H1 (cell line): Measurements from ENCODE around the gene IRAK3. TPM values are rescaled to one million over a fixed set of nuclear protein-coding genes. Genes with fewer than 3 reads are reported as not detected.
A peak's percentile ranks its signal among the peaks of the same experiment; 100 is the strongest.

Experiments used
- ASH2L ChIP-seq: fragments of 200-600, 300-600 bp; sonication (generic); IDR thresholded peaks from one replicate; pipeline ENCODE4 v1.7.1; 2017; ENCODE audit warnings: low read length
- BCL11A ChIP-seq, 2 experiments: IDR thresholded peaks; one replicate each; pipeline ENCODE4 v1.6.1; 2011; ENCODE audit warnings: low read depth in 2 of 2, low read length in 2 of 2, mild to moderate bottlenecking in 2 of 2
- CBX8 ChIP-seq: fragments of 300-800, 300-1000 bp; sonication (generic); IDR thresholded peaks from 2 replicates; pipeline ENCODE4 v1.7.1; 2016; ENCODE audit warnings: low read depth, low read length, borderline replicate concordance
- CEBPB ChIP-seq: IDR thresholded peaks from 2 replicates; pipeline ENCODE4 v1.6.1; 2012; ENCODE audit warnings: low read depth, low read length
- CHD2 ChIP-seq: IDR thresholded peaks from 2 replicates; pipeline ENCODE4 v1.6.1; 2012; ENCODE audit warnings: low read length, improper control_type of control experiment
- CREB1 ChIP-seq: IDR thresholded peaks from 2 replicates; pipeline ENCODE4 v1.6.1; 2012; ENCODE audit warnings: inconsistent platforms
- CTBP2 ChIP-seq: IDR thresholded peaks from 2 replicates; pipeline ENCODE4 v1.7.0; 2011; ENCODE audit warnings: borderline replicate concordance, mild to moderate bottlenecking, moderate library complexity, mixed read lengths, low read length; ENCODE audit not compliant: insufficient read depth, insufficient read length
- EGR1 ChIP-seq: IDR thresholded peaks from 2 replicates; pipeline ENCODE4 v1.6.1; 2011; ENCODE audit warnings: low read depth, low read length, borderline replicate concordance
- HDAC6 ChIP-seq: IDR thresholded peaks from one replicate; pipeline ENCODE4 v1.7.1; 2012; ENCODE audit warnings: low read depth, mild to moderate bottlenecking, inconsistent platforms, low read length, moderate library complexity
- JUN ChIP-seq: IDR thresholded peaks from 2 replicates; pipeline ENCODE4 v1.6.1; 2011; ENCODE audit warnings: low read depth, mild to moderate bottlenecking, improper control_type of control experiment, low read length
- KDM1A ChIP-seq: fragments of 200-600, 300-600 bp; sonication (generic); IDR thresholded peaks from 2 replicates; pipeline ENCODE4 v1.7.1; 2016; ENCODE audit warnings: mild to moderate bottlenecking, low read length, borderline replicate concordance
- MAX ChIP-seq: IDR thresholded peaks from 2 replicates; pipeline ENCODE4 v1.6.1; 2012; ENCODE audit warnings: inconsistent platforms
- PHF8 ChIP-seq: fragments of 200-600 bp; sonication (generic); conservative IDR thresholded peaks from 2 replicates; pipeline ENCODE4 v1.7.1; 2012; ENCODE audit warnings: low read depth, mild to moderate bottlenecking, inconsistent platforms, low read length, moderate library complexity
- RBBP5 ChIP-seq: IDR thresholded peaks from 2 replicates; pipeline ENCODE4 v1.7.1; 2012; ENCODE audit warnings: low read depth, mild to moderate bottlenecking, inconsistent platforms, low read length, moderate library complexity, borderline replicate concordance
- SIN3A ChIP-seq, 2 experiments: IDR thresholded peaks in 1 of 2; conservative IDR thresholded peaks in 1 of 2; 2 replicates each; pipeline ENCODE4 v1.6.1; 2011 to 2012; ENCODE audit warnings: low read length in 2 of 2, improper control_type of control experiment in 1 of 2, low read depth in 1 of 2, mild to moderate bottlenecking in 1 of 2
- SIX5 ChIP-seq: IDR thresholded peaks from 2 replicates; pipeline ENCODE4 v1.6.1; 2011; ENCODE audit warnings: mild to moderate bottlenecking, low read depth, low read length
- SP4 ChIP-seq: IDR thresholded peaks from 2 replicates; pipeline ENCODE4 v1.6.1; 2012; ENCODE audit warnings: low read length, inconsistent platforms
- SRF ChIP-seq: IDR thresholded peaks from 2 replicates; pipeline ENCODE4 v1.6.1; 2011; ENCODE audit warnings: mild to moderate bottlenecking, low read depth, low read length, moderate library complexity
- SUZ12 ChIP-seq: fragments of 200-600 bp; sonication (generic); IDR thresholded peaks from 2 replicates; pipeline ENCODE4 v1.6.1; 2012; ENCODE audit warnings: mild to moderate bottlenecking, inconsistent platforms, low read length, moderate library complexity, mixed read lengths
- TAF1 ChIP-seq: IDR thresholded peaks from 2 replicates; pipeline ENCODE4 v1.6.1; 2011; ENCODE audit warnings: mild to moderate bottlenecking, low read depth, low read length
- TAF7 ChIP-seq: optimal IDR thresholded peaks from 2 replicates; pipeline ENCODE3; 2011; ENCODE audit warnings: low read depth, mild to moderate bottlenecking, inconsistent platforms, low read length, moderate library complexity, borderline replicate concordance
- TBP ChIP-seq: IDR thresholded peaks from 2 replicates; pipeline ENCODE4 v1.6.1; 2011; ENCODE audit warnings: low read depth, low read length, improper control_type of control experiment
- USF2 ChIP-seq: IDR thresholded peaks from 2 replicates; pipeline ENCODE4 v1.6.1; 2011; ENCODE audit warnings: low read length, improper control_type of control experiment
- YY1 ChIP-seq: IDR thresholded peaks from 2 replicates; pipeline ENCODE4 v1.6.1; 2011; ENCODE audit warnings: low read depth, mild to moderate bottlenecking, low read length
- polyA plus RNA-seq, 7 experiments: library from polyadenylated mRNA; depleted of rRNA in 3 of 7; stranded (reverse) in 5 of 7; unstranded in 2 of 7; fragments of >200 nt in 5 of 7; fragments of 200-250 nt in 2 of 7; gene quantifications; 1 replicate in 5 of 7; 2 replicates in 1 of 7; 4 replicates in 1 of 7; pipeline versions ENCODE4 v1.2.1 to v1.2.3, GENCODE V29; 2011 to 2013; ENCODE audit warnings: missing spikeins in 2 of 7, mixed read lengths in 2 of 7
- total RNA-seq: library from RNA; stranded (reverse); fragmentation: NEBNext Ultra II Directional; extraction: Animal tissue kit (Norgen Biotek cat#: 25700); gene quantifications from 2 replicates; pipeline ENCODE4 v1.2.1, GENCODE V29; 2021

IRAK3 gene
- total and polyA plus RNA-seq, 2 of the 8 experiments (the other 6 are each of a cell fraction or from before 2014, with no cell fraction given) = 0.51 to 2.2 TPM

GRCh38 chr12:66188584-66189485, at the start of gene IRAK3 (continued):
- TF ChIP-seq RBBP5 (peak; percentile 91), TBP (no peak; the same call in 1 of the 2 replicates), PHF8 (0 out of 2 replicates have a peak, but pooled peaks have one; percentile 38), TAF1 (peak; percentile 69), KDM1A (no peak), ASH2L (peak; percentile 92), MAX (peak; percentile 98), JUN (no peak), CTBP2 (no peak), SIN3A (conservative IDR thresholded peaks at IDR 0.05 in 1 of 2, IDR thresholded peaks at IDR 0.05 in 1 of 2; ENCODE audit: low read depth in 1 of 2, low read length in 2 of 2) (no peak), YY1 (no peak), CREB1 (peak; percentile 40; the same call in 1 of the 2 replicates), TAF7 (no peak), EGR1 (no peak), SUZ12 (peak; percentile 75; the same call in 1 of the 2 replicates), SP4 (no peak), BCL11A (IDR thresholded peaks at IDR 0.05; ENCODE audit: low read depth in 2 of 2, low read length in 2 of 2) (no peak), CHD2 (no peak), CEBPB (no peak; the same call in 1 of the 2 replicates), CBX8 (no peak), USF2 (peak; percentile 74), SRF (no peak), HDAC6 (no peak), SIX5 (no peak)
